ENCODE data around the gene ERBIN. TPM values are rescaled to one million over a fixed set of nuclear protein-coding genes. Genes with fewer than 3 reads are reported as not detected.

ERBIN gene
- total and polyA plus RNA-seq, 2 of the 13 experiments (the other 11 are each of a cell fraction or from before 2014, with no cell fraction given) = 14.4 to 41.7 TPM

GRCh38 chr5:65951330-65951729, 25.0 kb downstream of the ERBIN start (continued):
- TF ChIP-seq UBTF (CRISPR knock-in tag; IDR thresholded peaks at IDR 0.05) (no peak), ZNF883 (CRISPR knock-in tag; IDR thresholded peaks at IDR 0.05; ENCODE audit: not compliant biosample characterization) (no peak)

GRCh38 chr5:65952259-65952658, 25.9 kb downstream of the ERBIN start:
- ATAC-seq = no peak
- Histone ChIP-seq H3K4me3 (replicated peaks in 1 of 3; ENCODE audit: insufficient read depth in 1 of 3, low read depth in 2 of 3, low read length in 3 of 3) (no peak overlapping the region), H3K9me3 (ENCODE audit: low read length) (no peaks in the 10 kb centered on the region), H3K79me2 (ENCODE audit: insufficient read depth, low read length) (peaks cover 81% of the 10 kb centered on the region), H4K20me1 (ENCODE audit: insufficient read depth, low read length) (peaks cover 7% of the 10 kb centered on the region), H3K9ac (ENCODE audit: insufficient read depth, low read depth, low read length) (no peak overlapping the region), H3K4me2 (ENCODE audit: low read depth, low read length) (no peak overlapping the region), H3K36me3 (replicated peaks in 1 of 2; ENCODE audit: control insufficient read depth in 1 of 2, insufficient read depth in 2 of 2, low read length in 2 of 2) (0 out of 5 replicates have a peak, but pooled peaks cover 0 to 1% of the 10 kb centered on the region in 2 experiments), H3K4me1 (ENCODE audit: insufficient read depth, low read length) (0 out of 2 replicates have a peak, but pooled peaks cover 12% of the 10 kb centered on the region), H3K27me3 (ENCODE audit: control insufficient read depth in 1 of 2, insufficient read depth in 2 of 2, low read length in 2 of 2) (no peaks in the 10 kb centered on the region), H3K27ac (ENCODE audit: extremely low read length, insufficient read depth, low read length) (no peak overlapping the region), H2AFZ (ENCODE audit: low read length) (no peak overlapping the region)
- in situ Hi-C loops (cut with HindIII; ENCODE audit: extremely low pct_ligation_motif_present, low pct_unique_long_range_greater_than_20kb) = no loop called here
- POLR2A ChIA-PET = no interaction called here
- intact Hi-C loops (cut with micrococcal nuclease; ENCODE audit: unreplicated experiment) = no loop called here
- BruUV-seq (replicated peaks) = no TSS peak
- FAIRE-seq = no peak
- CTCF ChIA-PET (ENCODE audit: low intra/inter-chr PET ratio, low total read pairs) = no interaction called here
- no peak for DNase-seq (ENCODE audit: low spot score)
- WGBS (ENCODE audit: low lambda C conversion rate) = 96% methylated on average over 1 of the region's 1 CpG
- no peak for TF ChIP-seq GATAD1 (CRISPR knock-in tag; IDR thresholded peaks at IDR 0.05)
- no peak for TF ChIP-seq ZNF878 (CRISPR knock-in tag; IDR thresholded peaks at IDR 0.05)
- no peak for TF ChIP-seq ZBTB3 (CRISPR knock-in tag; IDR thresholded peaks at IDR 0.05; ENCODE audit: borderline replicate concordance, low read depth)
- no peak for TF ChIP-seq E2F5 (CRISPR knock-in tag; conservative IDR thresholded peaks at IDR 0.05)
- no peak for TF ChIP-seq ARID4A (CRISPR knock-in tag; IDR thresholded peaks at IDR 0.05; ENCODE audit: borderline replicate concordance)
- TF ChIP-seq FOXM1 (CRISPR knock-in tag; IDR thresholded peaks at IDR 0.05) = no peak
- TF ChIP-seq HHEX (CRISPR knock-in tag; IDR thresholded peaks at IDR 0.05) = no peak
- TF ChIP-seq POLR2A (IDR thresholded peaks at IDR 0.05; ENCODE audit: insufficient read depth in 1 of 2, low read depth in 2 of 2, low read length in 2 of 2) = no peak
- TF ChIP-seq ZNF564 (CRISPR knock-in tag; IDR thresholded peaks at IDR 0.05) = no peak
- TF ChIP-seq RAD21 (CRISPR knock-in tag; IDR thresholded peaks at IDR 0.05) = no peak
- TF ChIP-seq CTCF (CRISPR knock-in tag; IDR thresholded peaks at IDR 0.05) = no peak

Data from HepG2 (cell line).